Right lung (tissue), 5 donors: ENCODE measurements around the gene WDR37. TPM values are rescaled to one million over a fixed set of nuclear protein-coding genes. Genes with fewer than 3 reads are reported as not detected.
"Not testable (repeated sequence)": the region's sequence is repeated elsewhere in the genome, so short reads cannot be mapped to it uniquely, and the experiment has no call there.

Experiments
- DNase-seq, 2 donors: peaks; one replicate each; pipeline ENCODE4 v3.0.0-alpha.2; 2013
- polyA plus RNA-seq, 5 donors: library from polyadenylated mRNA; unstranded; fragments of 120-200 nt; gene quantifications; one replicate each; pipeline versions ENCODE4 v1.2.1 to v1.2.3, GENCODE V29; 2013; ENCODE audit warnings: inconsistent platforms in 1 of 5, low replicate concordance in 1 of 5; ENCODE audit not compliant: insufficient read length in 5 of 5, insufficient read depth in 1 of 5

The WDR37 gene
- polyA plus RNA-seq, 5 donors: 15.4 to 18.8 (median 16.0) TPM

- DNase-seq: no peak
Measured at GRCh38 chr10:1103551-1103950, 47.4 kb downstream of the WDR37 start.

GRCh38 chr10:1104971-1105370 is 48.8 kb downstream of the WDR37 start:
- DNase-seq: no peak

- no peak for DNase-seq
Measured at GRCh38 chr10:1107004-1107403, 50.8 kb downstream of the WDR37 start.

DNA sequence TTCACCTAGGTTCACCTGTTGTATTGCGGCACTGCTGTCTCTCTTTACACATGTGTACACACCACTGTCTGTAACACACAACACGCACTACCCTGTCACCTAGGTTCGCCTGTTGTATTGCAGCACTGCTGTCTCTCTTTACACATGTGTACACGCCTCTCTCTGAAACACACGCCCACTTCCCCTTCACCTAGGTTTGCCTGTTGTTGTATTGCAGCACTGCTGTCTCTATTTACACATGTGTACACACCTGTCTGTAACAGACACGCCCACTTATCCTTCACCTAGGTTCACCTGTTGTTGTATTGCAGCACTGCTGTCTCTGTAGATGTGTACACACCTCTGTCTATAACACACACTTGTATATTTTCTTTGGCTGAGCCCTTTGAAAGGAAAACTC is 51.5 kb downstream of the WDR37 start:
- DNase-seq: no peak

- DNase-seq: peak; percentile 42 to 57
Measured at GRCh38 chr10:1109795-1110673, 53.8 kb downstream of the WDR37 start.

GRCh38 chr10:1110674-1111119 is 54.5 kb downstream of the WDR37 start:
- no peak for DNase-seq

- no peak for DNase-seq
Measured at GRCh38 chr10:1114315-1114714, 58.1 kb downstream of the WDR37 start.

DNA sequence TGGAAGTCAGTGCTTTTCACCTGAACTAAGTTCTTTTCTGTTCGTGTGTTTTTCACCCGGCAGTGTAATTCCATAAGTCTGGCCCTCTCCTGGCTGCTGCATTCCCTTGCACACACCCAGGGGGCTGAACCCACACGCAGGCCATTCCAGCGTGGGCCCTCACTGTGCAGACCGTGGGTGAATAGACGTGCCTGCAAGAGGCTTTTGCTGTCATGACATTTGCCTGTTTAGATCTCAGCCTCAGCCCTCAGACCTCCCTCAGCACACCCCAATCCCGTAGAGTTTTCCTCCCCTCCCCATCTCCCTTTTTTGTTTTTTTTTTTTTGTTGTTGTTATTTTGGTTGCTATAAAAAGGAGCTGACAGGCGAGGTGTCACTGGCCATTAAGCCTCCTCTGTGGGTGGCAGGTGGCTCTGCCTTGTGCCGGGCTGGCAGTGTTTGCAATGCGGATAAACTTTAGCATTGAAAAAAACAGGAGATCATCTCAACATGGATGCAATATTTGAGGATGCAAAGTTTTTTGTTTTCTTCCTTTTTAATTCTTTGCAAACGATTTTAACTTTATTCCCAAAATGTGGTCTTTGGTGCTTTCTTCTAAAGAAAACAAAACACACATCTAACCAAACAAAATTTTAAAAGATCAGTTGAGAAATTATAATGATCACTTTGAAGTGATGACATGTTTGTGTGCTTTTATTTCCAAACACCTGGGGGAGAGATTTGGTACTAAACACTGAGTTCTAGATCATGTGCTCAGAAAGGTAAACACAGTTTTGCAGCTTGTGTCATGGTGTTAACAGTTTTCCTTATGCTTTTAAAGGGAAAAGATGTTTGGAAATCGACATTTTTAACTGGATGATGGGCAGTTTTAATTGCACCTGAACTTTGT is 58.8 kb downstream of the WDR37 start:
- DNase-seq: no peak

GRCh38 chr10:1115607-1115955 is 59.4 kb downstream of the WDR37 start:
- DNase-seq: no peak

DNA sequence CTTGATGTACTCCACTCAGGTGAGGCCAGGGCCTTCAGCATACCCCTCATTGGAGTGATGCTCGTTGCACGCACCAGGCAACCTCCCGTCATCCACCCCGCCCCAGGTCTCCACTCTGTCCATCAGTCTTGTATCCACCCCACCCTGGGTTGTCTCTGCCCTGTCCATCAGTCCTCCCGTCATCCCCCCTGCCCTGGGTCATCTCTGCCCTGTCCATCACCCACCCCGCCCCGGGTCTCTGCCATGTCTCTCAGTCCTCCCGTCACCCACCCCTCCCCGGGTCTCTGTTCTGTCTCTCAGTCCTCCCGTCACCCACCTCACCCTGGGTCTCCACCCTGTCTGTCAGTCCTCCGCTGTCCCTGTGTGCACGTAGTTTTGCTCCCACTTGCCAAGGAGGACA is 59.9 kb downstream of the WDR37 start:
- DNase-seq: no peak

- no peak for DNase-seq
Measured at GRCh38 chr10:1116696-1117280, 60.6 kb downstream of the WDR37 start.

GRCh38 chr10:1117651-1118050 is 61.5 kb downstream of the WDR37 start:
- DNase-seq: no peak

GRCh38 chr10:1118318-1118717 is 62.1 kb downstream of the WDR37 start:
- not testable (repeated sequence) for DNase-seq

DNA sequence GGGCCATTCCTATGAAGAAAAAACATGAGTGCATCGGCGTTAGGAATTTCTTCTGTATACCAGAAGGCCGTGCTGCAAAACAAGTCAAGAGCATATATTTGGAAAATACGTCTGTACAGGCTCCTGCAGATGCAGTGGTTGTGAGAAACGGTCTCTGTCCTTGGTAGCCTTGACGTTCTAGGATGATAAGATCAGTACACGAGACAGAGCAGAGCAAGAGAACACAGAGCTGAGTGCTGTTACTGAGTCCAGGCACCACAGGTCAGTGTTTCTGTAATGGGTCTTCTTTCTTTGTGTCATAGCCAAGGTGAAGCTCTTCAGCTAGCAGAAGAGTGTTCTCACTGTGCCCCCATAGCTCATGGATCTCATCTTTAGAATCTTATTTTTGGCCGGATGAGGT is 62.8 kb downstream of the WDR37 start:
- no peak for DNase-seq

- DNase-seq: no peak
Measured at GRCh38 chr10:1119501-1119900, 63.3 kb downstream of the WDR37 start.

GRCh38 chr10:1120306-1120705 is 64.1 kb downstream of the WDR37 start:
- DNase-seq: no peak

- DNase-seq: no peak
Measured at GRCh38 chr10:1120801-1121211, 64.6 kb downstream of the WDR37 start.

DNA sequence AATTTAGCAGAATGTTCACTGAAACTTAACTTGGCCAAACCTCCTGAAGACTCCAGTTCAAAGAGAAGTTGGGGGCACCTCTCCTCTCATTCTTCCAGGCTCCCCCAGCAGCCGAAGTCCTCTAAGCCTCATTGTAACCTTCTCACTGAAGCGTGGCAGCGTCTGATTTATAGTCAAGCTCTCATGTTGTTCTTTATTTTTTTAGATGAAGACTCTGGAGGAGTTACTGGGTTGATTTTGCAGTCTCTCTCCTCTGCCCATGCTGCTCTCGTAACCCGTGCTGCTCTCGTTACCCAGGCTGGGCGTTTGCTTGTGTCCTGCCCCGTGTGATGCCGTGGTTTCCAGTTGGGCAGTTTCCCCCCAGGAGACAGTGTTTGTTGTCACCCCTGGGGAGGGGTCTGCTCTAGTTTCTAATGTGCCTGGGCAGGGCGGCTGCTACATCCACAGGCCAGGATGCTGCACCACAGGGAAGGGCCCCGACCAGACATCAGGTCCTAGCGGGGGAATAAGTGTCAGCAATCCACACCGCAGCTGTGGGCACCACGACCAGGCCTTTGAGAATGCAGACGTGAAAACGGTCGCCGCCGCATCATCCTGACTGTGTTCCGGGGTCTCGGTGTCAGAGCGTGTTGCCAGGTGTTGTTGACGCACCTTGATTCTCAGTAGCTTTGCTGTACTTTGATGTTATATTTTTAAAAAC is 65.2 kb downstream of the WDR37 start:
- DNase-seq: no peak

DNA sequence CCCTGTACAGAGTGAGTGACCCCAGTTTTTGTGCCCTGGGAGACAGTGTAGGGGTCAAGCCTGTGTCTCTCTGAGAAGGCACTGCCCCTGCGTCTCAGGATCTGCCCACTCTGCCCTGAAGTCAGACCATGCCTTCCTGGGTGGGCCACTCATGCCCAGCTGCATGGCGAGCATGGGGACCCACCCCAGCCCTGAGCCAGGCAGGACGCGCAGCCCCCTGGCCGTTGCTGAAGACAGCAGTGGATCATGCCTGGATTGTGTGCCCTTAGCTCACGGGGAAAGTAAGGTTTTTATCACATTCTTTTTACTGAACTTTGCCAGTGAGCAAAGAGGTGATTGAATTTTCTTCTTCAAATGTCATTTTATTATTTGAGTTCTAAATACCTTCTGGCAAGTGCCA is 66.2 kb downstream of the WDR37 start:
- no peak for DNase-seq

GRCh38 chr10:1123198-1123597 is 67.0 kb downstream of the WDR37 start:
- no peak for DNase-seq

DNA sequence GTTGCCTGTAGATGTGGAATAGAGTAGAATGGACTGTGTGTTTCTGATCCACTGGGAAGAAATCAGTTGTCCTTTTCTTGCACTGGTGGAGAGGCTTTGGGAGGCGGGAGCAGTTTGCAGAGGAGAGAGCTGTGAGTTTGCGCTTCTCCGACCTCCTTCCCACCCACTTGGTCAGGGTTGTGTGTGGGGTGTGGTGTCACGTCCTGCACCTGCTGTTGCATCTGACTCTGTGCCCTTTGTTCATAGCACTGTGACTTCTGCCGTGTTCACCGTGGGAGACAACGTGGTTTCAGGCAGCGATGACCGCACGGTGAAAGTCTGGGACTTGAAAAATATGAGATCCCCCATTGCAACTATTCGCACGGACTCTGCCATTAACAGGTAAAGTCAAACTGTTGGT is 67.8 kb downstream of the WDR37 start:
- no peak for DNase-seq

DNA sequence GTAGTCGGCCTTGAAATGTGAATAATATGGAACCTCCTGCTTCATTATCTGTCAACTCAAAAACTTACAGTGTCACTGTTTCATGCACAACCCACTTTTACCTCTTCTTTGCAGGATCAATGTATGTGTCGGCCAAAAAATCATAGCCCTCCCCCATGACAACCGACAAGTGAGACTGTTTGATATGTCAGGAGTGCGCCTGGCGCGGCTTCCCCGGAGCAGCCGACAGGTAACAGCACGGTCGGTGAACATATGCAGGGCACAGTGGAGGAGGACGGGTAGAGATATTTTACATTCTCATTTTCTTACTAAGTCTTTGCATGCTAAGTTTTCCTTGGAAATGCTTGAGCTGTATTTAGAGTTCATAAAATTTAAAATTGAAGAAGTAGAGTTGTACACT is 68.6 kb downstream of the WDR37 start:
- DNase-seq: no peak
